Astrocyte of the spinal cord (primary cell): ENCODE results near the gene HMGB3.
"Not testable (repeated sequence)": the region's sequence is repeated elsewhere in the genome, so short reads cannot be mapped to it uniquely, and the experiment has no call there.

Experiments used
- DNase-seq: peaks from one replicate; pipeline ENCODE4 v3.0.0; 2011; ENCODE audit warnings: low read depth, low spot score
- H3K4me3 ChIP-seq: 2 replicates; pipeline ENCODE4 v1.5.1; 2011; ENCODE audit warnings: low read depth, mild to moderate bottlenecking, low read length, moderate library complexity
- in situ Hi-C: cut with HindIII; loops from 2 replicates; pipeline ENCODE4 v1.10.0; 2017; ENCODE audit warnings: low sequenced_read_pairs
- TF ChIP-seq, protein P1 (sequence below): IDR thresholded peaks from 2 replicates; pipeline ENCODE4 v1.5.1; 2012; ENCODE audit warnings: low read depth, mild to moderate bottlenecking, low read length, inconsistent platforms

HMGB3 gene

DNA sequence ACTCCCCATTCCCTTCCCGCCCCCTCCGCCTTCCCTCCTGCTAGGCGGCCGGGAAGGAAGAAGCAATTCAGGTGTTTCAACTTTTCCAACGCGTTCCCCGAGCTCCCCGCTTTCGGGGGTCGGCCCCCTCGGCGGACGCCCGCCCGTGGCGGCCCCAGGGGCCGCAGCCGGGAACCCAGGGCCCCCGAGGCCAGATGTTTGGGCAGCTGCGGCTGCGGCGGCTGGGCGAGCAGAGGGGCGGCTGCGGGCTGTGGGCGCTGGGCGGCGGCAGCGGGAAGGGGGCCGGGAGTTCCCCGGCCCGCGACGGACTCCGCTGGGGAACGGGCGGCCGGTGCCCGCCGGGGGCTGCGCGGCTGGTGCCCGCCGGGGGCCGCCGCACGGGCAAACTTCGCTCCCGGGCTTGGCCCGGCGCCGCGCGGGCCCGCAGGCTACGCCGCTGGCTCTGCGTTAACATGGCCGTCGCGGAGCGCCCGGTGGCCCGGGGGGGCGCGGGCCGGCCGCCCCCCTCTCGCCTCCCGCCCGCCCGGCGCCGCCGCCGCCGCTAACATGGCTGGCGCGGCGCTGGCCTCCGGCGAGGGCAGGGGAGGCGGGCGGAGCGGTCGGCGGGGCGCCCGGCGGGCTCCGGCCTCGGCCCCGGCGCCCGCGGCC lies 510 bp downstream of the HMGB3 start:
- peak overlapping the region; percentile 51 for H3K4me3 ChIP-seq
- in situ Hi-C loops, result no loop called here
- DNase-seq, result no peak
- TF ChIP-seq, protein P1, sequence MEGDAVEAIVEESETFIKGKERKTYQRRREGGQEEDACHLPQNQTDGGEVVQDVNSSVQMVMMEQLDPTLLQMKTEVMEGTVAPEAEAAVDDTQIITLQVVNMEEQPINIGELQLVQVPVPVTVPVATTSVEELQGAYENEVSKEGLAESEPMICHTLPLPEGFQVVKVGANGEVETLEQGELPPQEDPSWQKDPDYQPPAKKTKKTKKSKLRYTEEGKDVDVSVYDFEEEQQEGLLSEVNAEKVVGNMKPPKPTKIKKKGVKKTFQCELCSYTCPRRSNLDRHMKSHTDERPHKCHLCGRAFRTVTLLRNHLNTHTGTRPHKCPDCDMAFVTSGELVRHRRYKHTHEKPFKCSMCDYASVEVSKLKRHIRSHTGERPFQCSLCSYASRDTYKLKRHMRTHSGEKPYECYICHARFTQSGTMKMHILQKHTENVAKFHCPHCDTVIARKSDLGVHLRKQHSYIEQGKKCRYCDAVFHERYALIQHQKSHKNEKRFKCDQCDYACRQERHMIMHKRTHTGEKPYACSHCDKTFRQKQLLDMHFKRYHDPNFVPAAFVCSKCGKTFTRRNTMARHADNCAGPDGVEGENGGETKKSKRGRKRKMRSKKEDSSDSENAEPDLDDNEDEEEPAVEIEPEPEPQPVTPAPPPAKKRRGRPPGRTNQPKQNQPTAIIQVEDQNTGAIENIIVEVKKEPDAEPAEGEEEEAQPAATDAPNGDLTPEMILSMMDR, result no peak

DNA sequence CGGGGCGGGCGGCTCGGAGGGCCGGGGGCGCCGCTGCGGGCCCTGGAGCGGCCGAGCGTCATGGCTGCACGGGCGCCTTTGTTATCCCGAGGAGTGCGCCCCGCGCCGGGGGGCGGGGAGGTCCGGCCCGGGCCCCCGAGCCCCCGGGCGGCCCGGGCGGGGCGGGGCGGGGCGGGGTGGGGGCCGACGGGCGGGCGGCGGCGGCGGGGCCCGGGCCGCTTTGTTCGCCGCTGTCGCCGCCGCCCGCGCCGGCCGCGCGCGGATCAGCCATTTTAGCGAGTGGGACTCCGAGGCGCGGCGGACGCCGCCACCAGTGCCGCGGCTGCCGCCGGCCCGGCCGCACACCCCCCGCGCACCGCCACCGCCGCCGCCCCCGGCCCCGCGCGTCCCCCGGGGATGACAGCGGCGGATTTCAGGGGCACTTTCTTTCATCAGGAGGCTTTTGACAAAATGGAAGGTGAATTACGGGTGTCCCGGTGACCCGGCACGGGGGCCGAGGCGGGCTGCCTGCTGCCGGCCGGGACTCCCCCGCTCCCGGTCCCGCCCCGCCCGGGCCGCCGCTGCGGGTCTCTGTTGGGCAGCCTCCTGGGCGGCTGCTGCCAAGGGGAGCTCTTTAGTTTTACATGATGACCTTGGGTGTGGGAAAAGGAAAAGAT lies 1.2 kb downstream of the HMGB3 start:
- TF ChIP-seq, protein P1, result no peak
- H3K4me3 ChIP-seq, result peak overlapping the region; percentile 51
- in situ Hi-C loops, result no loop called here
- DNase-seq, result no peak

GRCh38 chrX:150987687-150988086 lies 4.6 kb downstream of the HMGB3 start:
- H3K4me3 ChIP-seq, DNase-seq, in situ Hi-C loops: not testable (repeated sequence)

DNA sequence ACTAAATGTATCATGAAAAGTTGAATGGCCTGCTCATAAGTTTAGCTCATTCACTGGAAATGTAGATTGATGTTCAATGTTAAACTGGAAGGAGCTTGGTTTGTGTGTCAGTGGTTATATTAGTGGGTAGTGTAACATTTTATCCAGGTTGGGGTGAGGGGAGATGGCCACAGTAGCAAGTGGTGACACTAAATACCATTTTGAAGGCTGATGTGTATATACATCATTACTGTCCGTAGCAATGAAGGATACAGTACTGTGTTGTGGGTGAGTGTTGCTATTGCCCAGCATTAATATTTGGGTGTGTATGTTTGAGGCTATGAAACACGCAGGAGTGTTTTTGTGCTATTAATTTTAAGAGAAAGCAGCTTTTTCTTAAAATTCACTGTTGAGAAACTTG lies 6.3 kb downstream of the HMGB3 start:
- in situ Hi-C loops, result no loop called here
- no peak for DNase-seq
- H3K4me3 ChIP-seq, result no peak overlapping the region
- TF ChIP-seq, protein P1, result no peak

DNA sequence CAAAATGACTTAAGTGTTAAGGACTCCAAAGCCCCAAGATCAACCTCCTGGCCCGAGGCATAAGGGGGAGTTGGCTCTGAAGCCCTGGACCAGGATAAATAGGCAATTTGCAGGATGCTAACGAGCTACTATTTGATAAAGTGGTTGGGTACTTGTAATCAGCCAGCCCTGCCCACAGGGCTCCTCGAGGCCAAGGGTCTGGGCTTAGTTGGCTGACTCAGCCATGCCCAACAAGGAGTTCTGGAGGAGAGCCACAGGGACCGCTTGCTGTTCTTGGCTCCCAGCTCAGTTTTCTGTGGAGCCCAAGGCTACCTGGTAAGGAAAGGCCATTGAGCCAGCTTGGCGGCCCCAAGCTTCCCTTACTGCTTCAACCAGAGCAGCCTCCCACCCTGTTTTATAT lies 7.8 kb downstream of the HMGB3 start:
- no peak for DNase-seq
- in situ Hi-C loops, result no loop called here
- H3K4me3 ChIP-seq, result no peak overlapping the region
- TF ChIP-seq, protein P1, result no peak

- DNase-seq, result no peak
- in situ Hi-C loops, result no loop called here
- no peak overlapping the region for H3K4me3 ChIP-seq
- TF ChIP-seq, protein P1, result no peak
Measured at GRCh38 chrX:151000861-151001331, 17.8 kb downstream of the HMGB3 start.

DNA sequence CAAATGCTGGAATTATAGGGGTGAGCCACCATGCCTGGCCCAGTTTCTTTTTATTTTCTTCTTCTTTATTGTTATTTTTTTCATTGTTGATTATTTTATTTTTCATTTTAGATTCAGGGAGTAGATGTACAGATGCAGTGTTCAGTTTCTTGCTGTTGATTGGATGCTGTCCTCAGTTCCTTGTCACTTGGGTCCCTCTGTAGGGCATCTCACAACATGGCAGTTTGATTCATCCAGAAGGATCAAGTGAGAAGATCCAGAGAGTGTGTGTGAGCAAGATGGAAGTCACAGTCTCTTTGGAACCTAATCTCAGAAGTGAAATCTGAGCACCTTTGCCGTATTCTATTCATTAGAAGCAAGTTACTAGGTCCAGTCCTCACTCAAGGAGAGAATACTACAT lies 20.9 kb downstream of the HMGB3 start:
- no peak for DNase-seq
- in situ Hi-C loops, result no loop called here

More for the DNA sequence above, 20.9 kb downstream of the HMGB3 start:
- TF ChIP-seq, protein P1, result no peak
- H3K4me3 ChIP-seq, result no peak overlapping the region
